HepG2 (cell line): Measurements from ENCODE around the gene STX10. TPM values are rescaled to one million over a fixed set of nuclear protein-coding genes. Genes with fewer than 3 reads are reported as not detected.

Experiments used
- ATAC-seq: fragments of 200-7000 bp; cut with Tn5 transposase; 3 replicates; pipeline ENCODE4 v1.9.1; 2020; ENCODE audit warnings: mild to moderate bottlenecking, moderate library complexity
- BruUV-seq: library from RNA; stranded (reverse); fragments of 400-500 nt; replicated peaks from 2 replicates; lab custom pipeline; 2021; lab: Mats Ljungman, UMichigan
- CTCF ChIA-PET: fragments of 300-600 bp; formaldehyde crosslinking; extraction: SDS; loops from one replicate; lab custom pipeline; 2021; ENCODE audit warnings: low total read pairs, inconsistent platforms, low intra/inter-chr PET ratio; lab: Yijun Ruan, JAX
- POLR2A ChIA-PET: fragments of 350-600 bp; sonication (Branson Sonifier 250); formaldehyde crosslinking; loops from one replicate; lab custom pipeline; 2020; ENCODE audit warnings: antibody characterized with exemption, inconsistent platforms; lab: Yijun Ruan, JAX
- DNase-seq: peaks from one replicate; pipeline ENCODE4 v3.0.0-alpha.2; 2015; ENCODE audit warnings: low spot score
- FAIRE-seq: peaks from 3 replicates; lab custom pipeline; 2011; peaks lifted over from hg19 to GRCh38; lab: Jason Lieb, UNC
- H2AFZ ChIP-seq: one replicate; pipeline ENCODE4 v1.6.1; 2011; ENCODE audit warnings: low read length, inconsistent platforms
- H3K27ac ChIP-seq: fragments of 300-600 bp; 3 replicates; pipeline ENCODE4 v1.8.0; 2011; ENCODE audit warnings: mixed run types, mild to moderate bottlenecking, mixed read lengths, low read length, inconsistent platforms; ENCODE audit not compliant: insufficient read depth; ENCODE audit errors: extremely low read length
- H3K27me3 ChIP-seq, 2 experiments: fragments of 200-600 bp in 1 of 2; 2 replicates in 1 of 2; 3 replicates in 1 of 2; pipeline versions ENCODE4 v1.6.0 to v1.8.0; 2011; ENCODE audit warnings: low read length in 2 of 2, mild to moderate bottlenecking in 2 of 2, moderate library complexity in 2 of 2, inconsistent platforms in 1 of 2; ENCODE audit not compliant: insufficient read depth in 2 of 2, control insufficient read depth in 1 of 2
- H3K36me3 ChIP-seq, 2 experiments: fragments of 200-600 bp in 1 of 2; replicated peaks in 1 of 2; 2 replicates in 1 of 2; 3 replicates in 1 of 2; pipeline versions ENCODE4 v1.5.1 to v1.8.0; 2011; ENCODE audit warnings: low read length in 2 of 2, inconsistent platforms in 1 of 2; ENCODE audit not compliant: insufficient read depth in 2 of 2, control insufficient read depth in 1 of 2
- H3K4me1 ChIP-seq: 2 replicates; pipeline ENCODE4 v1.5.1; 2012; ENCODE audit warnings: low read length, inconsistent platforms; ENCODE audit not compliant: insufficient read depth
- H3K4me2 ChIP-seq: 2 replicates; pipeline ENCODE4 v1.6.0; 2011; ENCODE audit warnings: low read depth, low read length, inconsistent platforms
- H3K4me3 ChIP-seq, 3 experiments: fragments of 200-600 bp in 1 of 3; sonication (generic), shearing (Covaris generic) in 1 of 3; replicated peaks in 1 of 3; 2 replicates each; pipeline ENCODE4 v1.5.1; 2011 to 2016; ENCODE audit warnings: low read length in 3 of 3, inconsistent platforms in 2 of 3, low read depth in 2 of 3, mild to moderate bottlenecking in 2 of 3, control low read depth in 1 of 3, mixed read lengths in 1 of 3; ENCODE audit not compliant: insufficient read depth in 1 of 3
- H3K79me2 ChIP-seq: one replicate; pipeline ENCODE4 v1.6.1; 2011; ENCODE audit warnings: low read length, inconsistent platforms; ENCODE audit not compliant: insufficient read depth
- H3K9ac ChIP-seq: 2 replicates; pipeline ENCODE4 v1.6.0; 2011; ENCODE audit warnings: mild to moderate bottlenecking, low read depth, low read length, inconsistent platforms; ENCODE audit not compliant: insufficient read depth
- H3K9me3 ChIP-seq: 2 replicates; pipeline ENCODE4 v1.5.1; 2012; ENCODE audit warnings: mild to moderate bottlenecking, low read length
- H4K20me1 ChIP-seq: 2 replicates; pipeline ENCODE4 v1.6.0; 2011; ENCODE audit warnings: inconsistent platforms, mild to moderate bottlenecking, low read length, moderate library complexity; ENCODE audit not compliant: insufficient read depth
- FOXK2 ChIP-seq: fragments of 450-650 bp; IDR thresholded peaks from 2 replicates; pipeline ENCODE4 v1.6.1; 2016
- SMAD9 ChIP-seq: sonication (generic); formaldehyde crosslinking; IDR thresholded peaks from 2 replicates; pipeline ENCODE4 v1.5.1; 2020; ENCODE audit warnings: mild to moderate bottlenecking, missing genetic modification reagents
- TRIM24 ChIP-seq: sonication (generic); formaldehyde crosslinking; IDR thresholded peaks from 2 replicates; pipeline ENCODE4 v1.8.0; 2022; ENCODE audit warnings: mild to moderate bottlenecking, missing genetic modification reagents
- ZFP1 ChIP-seq: IDR thresholded peaks from 2 replicates; pipeline ENCODE4 v1.6.1; 2016
- ZNF160 ChIP-seq: sonication (generic); formaldehyde crosslinking; IDR thresholded peaks from 2 replicates; pipeline ENCODE4 v1.8.0; 2022; ENCODE audit warnings: mild to moderate bottlenecking, inconsistent platforms, missing genetic modification reagents
- ZNF800 ChIP-seq: sonication (generic); formaldehyde crosslinking; IDR thresholded peaks from 2 replicates; pipeline ENCODE4 v1.4.0; 2020; ENCODE audit warnings: missing genetic modification reagents
- WGBS: methylation state at CpG from one replicate; pipeline ENCODE4 v1.1.6; 2017; ENCODE audit warnings: low lambda C conversion rate; 5-methylcytosine and 5-hydroxymethylcytosine counted together
- in situ Hi-C: cut with HindIII; loops from 2 replicates; pipeline ENCODE4 v1.10.0; 2017; ENCODE audit warnings: low pct_unique_long_range_greater_than_20kb; ENCODE audit not compliant: extremely low pct_ligation_motif_present
- intact Hi-C: fragments of 100-400 bp; cut with micrococcal nuclease; formaldehyde crosslinking; loops from one replicate; pipeline ENCODE4 v1.10.0; 2022; ENCODE audit not compliant: unreplicated experiment
- polyA plus RNA-seq, 8 experiments: library from polyadenylated mRNA; depleted of rRNA in 3 of 8; stranded (reverse) in 7 of 8; unstranded in 1 of 8; fragments of >200 nt; fragmentation: Illumina TruSeq in 4 of 8; extraction: Trizol in 4 of 8; gene quantifications; 2 replicates each; pipeline versions ENCODE4 v1.2.1 to v1.2.3, GENCODE V29; 2011 to 2016; ENCODE audit warnings: low read depth in 4 of 8, missing spikeins in 1 of 8, mixed read lengths in 1 of 8; ENCODE audit not compliant: insufficient read depth in 1 of 8
- total RNA-seq, 5 experiments: library from RNA; depleted of rRNA; stranded (reverse); fragments of >200 nt; fragmentation: Illumina TruSeq; extraction: Trizol; gene quantifications; 2 replicates each; pipeline ENCODE4 v1.2.3, GENCODE V29; 2016; ENCODE audit warnings: low read depth in 1 of 5
- TF ChIP-seq, protein P1 (sequence below): sonication (generic); formaldehyde crosslinking; conservative IDR thresholded peaks from 2 replicates; pipeline ENCODE4 v1.8.0; 2022; ENCODE audit warnings: low read depth, missing genetic modification reagents

The STX10 gene
- total and polyA plus RNA-seq, 2 of the 13 experiments (the other 11 are each of a cell fraction or from before 2014, with no cell fraction given) = 47.9 to 66.4 TPM

DNA sequence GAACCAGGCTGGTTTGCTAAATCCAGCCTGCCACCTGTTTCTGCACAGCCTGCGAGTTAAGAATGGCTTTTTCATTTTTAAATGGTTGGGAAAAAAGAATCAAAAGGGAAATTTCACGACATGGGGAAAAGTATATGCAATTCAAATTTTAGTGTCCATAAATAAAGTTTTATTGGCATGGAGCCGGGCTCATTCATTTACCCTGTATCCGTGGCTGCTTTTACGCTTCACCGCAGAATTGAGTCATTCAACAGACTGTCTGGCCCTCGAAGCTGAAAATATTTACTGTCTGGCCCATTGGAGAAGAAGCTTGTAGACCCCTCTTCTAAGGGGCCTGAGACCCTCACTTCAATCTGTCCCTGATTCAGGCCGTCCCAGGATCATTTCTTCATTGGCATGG lies 26.2 kb upstream of the STX10 start:
- TF ChIP-seq FOXK2 (no peak), SMAD9 (CRISPR knock-in tag) (no peak), TRIM24 (no peak), ZNF160 (CRISPR knock-in tag) (no peak), ZNF800 (CRISPR knock-in tag) (no peak), ZFP1 (CRISPR knock-in tag) (no peak)
- TF ChIP-seq, protein P1, sequence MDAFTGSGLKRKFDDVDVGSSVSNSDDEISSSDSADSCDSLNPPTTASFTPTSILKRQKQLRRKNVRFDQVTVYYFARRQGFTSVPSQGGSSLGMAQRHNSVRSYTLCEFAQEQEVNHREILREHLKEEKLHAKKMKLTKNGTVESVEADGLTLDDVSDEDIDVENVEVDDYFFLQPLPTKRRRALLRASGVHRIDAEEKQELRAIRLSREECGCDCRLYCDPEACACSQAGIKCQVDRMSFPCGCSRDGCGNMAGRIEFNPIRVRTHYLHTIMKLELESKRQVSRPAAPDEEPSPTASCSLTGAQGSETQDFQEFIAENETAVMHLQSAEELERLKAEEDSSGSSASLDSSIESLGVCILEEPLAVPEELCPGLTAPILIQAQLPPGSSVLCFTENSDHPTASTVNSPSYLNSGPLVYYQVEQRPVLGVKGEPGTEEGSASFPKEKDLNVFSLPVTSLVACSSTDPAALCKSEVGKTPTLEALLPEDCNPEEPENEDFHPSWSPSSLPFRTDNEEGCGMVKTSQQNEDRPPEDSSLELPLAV (CRISPR knock-in tag) = no peak
- Histone ChIP-seq H3K27ac (no peak overlapping the region), H3K79me2 (no peaks in the 10 kb centered on the region), H3K4me2 (no peak overlapping the region), H4K20me1 (no peaks in the 10 kb centered on the region), H3K4me3 (no peak overlapping the region), H2AFZ (no peak overlapping the region), H3K4me1 (peaks cover 21% of the 10 kb centered on the region), H3K27me3 (no peaks in the 10 kb centered on the region), H3K9me3 (no peaks in the 10 kb centered on the region), H3K36me3 (no peaks in the 10 kb centered on the region), H3K9ac (no peak overlapping the region)
- 83% methylated on average over 8 of the region's 8 CpGs for WGBS
- intact Hi-C loops (no loop called here), in situ Hi-C loops (no loop called here)
- ATAC-seq (no peak), FAIRE-seq (no peak), DNase-seq (no peak)
- ChIA-PET POLR2A (interaction anchor here (1.0 to 1.6 kb wide), 2 partner anchors 9 to 26 kb away, joined by 3 to 6 read pairs; partner anchors contain the start of genes IER2 and STX10), CTCF (no interaction called here)
- no TSS peak for BruUV-seq
